Stimulated activated CD4-positive, alpha-beta T cell treated with anti-CD3 and anti-CD28 coated beads, Interleukin-15, amount 100 ng/mL, for 48 hours (primary cell): ENCODE measurements around the gene RNF157.
"Not testable (repeated sequence)": the region's sequence is repeated elsewhere in the genome, so short reads cannot be mapped to it uniquely, and the experiment has no call there.

ENCODE experiments used
- DNase-seq, 2 donors: peaks; one replicate each; pipeline ENCODE4 v3.0.0-alpha.2; 2020; ENCODE audit warnings: low read depth in 2 of 2

RNF157 gene

DNA sequence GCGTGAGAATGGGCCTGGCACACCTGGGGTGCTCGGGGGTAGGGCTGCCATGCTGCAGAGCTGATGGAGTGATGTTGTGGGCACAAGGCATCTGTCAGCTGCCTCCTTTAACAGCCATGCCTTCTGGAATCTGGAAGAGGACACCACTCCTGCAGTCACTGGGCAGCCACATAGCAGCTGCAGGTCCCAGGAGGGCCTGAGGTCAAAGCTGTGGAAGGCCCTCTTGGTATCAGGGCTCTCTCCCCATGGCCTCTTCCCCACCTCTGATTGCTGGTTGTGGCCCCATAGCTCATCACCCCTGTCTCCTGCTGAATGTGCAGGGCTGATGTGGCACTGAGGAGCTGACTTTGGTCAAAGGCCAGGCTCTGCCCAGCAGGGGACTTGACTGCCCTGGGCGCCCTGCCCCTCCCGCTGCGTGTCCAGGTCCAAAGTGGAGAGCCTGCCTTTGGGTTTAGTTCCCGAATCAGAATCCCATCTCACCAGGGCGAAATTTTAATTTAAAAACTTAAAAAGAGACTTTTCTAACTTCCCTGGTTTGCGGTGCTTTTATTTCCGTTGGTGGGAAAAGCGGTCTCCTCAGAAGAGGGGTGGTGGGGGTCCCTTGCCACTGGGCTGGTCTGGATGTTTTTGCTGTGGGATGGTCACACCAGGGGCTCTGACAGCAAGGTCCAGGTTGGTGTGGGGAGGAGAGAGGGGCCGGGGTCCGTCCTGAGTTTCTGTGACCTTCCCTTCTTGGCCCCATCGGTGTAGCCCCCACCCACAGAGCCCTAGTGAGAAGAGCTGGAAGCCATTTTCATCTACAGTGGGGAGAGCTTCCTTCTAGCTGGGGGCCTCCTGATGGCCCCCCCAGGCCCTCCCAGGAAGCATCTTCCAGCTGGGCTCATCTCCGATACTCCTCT lies 30.7 kb upstream of the RNF157 start:
- DNase-seq = no peak

- no peak for DNase-seq
Measured at GRCh38 chr17:76270127-76270592, 29.9 kb upstream of the RNF157 start.

DNA sequence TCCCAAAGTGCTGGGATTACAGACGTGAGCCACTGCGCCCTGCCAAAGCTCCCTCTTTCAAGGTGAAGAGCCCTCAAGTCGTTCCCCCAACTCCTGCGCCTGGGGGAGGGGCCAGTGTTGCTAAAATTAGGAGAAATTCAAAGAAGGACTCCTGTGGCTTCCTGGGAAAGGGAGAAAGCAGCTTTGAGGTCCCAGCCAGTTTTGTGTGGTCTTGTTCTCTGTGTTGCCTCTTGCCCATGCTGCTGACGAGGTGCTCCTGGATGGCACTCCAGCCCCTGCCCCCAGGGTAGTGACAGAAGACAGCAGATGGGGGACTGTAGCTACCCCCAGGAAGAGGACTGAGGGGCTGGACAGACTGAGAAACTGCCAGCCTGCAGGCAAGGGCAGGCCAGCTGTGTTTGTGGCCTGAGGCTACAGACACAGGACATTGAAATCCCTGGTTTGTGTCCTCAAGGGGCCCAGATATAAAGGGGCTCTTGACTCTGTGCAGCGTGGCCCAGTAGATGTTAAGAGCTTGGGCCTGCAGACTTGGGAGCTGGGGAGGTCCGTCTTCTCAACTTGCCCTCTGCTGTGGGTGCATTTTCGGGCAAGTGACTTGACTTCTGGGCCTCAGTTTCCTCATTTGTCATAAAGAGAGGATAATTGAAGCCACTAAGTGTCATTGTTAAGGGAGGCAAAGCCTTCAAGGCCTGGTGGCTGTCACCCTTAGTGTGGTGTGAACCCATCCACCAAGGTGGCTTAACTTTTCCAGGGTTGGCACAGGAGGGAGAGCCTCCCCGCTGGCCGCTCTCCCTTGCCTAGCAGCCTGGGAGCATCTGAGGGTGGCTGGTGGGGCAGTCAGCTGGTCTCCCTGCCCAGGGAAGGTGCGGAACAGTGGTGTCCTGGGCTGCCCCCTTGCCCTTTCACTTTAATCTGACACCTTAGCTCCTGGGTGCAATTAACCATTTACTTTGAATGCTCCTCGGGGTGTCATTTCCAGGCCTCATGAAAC lies 29.0 kb upstream of the RNF157 start:
- DNase-seq = no peak

DNA sequence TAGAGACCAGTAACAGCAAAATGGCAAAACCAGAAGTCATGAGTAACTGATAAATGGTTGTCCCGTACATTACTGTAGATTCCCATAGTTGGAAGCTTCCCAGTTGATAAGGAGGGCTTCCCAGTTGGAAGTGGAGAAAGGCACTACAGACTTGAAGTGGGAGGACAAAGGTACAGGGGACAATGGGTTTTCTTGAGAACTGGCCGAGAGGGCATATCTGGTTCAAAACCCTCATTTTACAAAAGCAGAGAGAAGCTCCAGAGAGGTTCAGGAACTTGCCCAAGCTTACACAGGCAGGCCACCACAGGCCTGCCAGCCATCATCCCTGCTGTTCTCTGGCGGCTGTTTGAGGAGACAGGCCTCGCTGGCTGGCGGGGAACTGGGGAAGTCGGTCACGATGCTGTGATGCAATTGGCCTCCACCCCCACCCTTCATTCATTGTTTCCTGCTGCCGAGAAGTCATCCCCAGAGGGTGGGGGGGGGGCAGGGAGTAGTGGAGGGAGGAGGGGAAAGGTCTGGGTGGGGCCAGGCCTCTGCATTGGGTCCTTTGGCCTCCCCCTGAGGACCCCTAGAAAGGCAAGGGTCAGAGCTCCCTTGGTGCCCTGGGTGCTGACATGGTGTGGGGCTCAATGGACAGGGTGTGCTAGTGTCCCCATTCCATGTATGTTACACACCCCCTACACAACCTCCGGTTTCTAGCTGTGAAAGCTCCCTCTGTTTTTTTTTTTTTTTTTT lies 27.9 kb upstream of the RNF157 start:
- peak; percentile 79 to 81 for DNase-seq

- not testable (repeated sequence) for DNase-seq
Measured at GRCh38 chr17:76267581-76268001, 27.3 kb upstream of the RNF157 start.

DNA sequence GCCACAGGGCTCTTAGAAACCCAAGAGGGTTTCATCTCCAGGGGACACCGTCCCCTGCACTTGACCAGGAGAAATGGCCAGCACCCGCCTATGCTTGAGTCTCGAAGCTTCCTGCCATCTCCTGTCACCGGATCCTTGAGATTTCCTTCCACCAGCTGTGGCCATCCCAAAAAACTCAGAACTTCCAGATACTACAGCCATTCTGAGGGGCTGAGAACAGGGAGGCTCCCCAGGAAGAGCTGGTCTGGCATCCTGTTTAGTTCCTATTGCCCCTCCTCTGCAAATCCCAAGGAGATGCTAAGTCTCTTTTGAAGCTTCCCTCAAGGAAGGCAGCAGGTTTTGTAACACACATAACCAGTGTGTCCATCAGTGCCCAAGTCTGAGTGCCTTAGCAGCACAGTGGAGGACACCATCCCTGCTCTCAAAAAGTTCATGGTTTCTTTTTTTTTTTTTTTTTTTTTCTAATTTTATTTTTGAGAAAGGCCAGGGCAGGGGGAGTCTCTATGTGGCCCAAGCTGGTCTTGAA lies 26.8 kb upstream of the RNF157 start:
- no peak for DNase-seq

- no peak for DNase-seq
Measured at GRCh38 chr17:76266244-76266938, 26.1 kb upstream of the RNF157 start.

GRCh38 chr17:76265624-76266243 lies 25.4 kb upstream of the RNF157 start:
- DNase-seq = no peak

DNA sequence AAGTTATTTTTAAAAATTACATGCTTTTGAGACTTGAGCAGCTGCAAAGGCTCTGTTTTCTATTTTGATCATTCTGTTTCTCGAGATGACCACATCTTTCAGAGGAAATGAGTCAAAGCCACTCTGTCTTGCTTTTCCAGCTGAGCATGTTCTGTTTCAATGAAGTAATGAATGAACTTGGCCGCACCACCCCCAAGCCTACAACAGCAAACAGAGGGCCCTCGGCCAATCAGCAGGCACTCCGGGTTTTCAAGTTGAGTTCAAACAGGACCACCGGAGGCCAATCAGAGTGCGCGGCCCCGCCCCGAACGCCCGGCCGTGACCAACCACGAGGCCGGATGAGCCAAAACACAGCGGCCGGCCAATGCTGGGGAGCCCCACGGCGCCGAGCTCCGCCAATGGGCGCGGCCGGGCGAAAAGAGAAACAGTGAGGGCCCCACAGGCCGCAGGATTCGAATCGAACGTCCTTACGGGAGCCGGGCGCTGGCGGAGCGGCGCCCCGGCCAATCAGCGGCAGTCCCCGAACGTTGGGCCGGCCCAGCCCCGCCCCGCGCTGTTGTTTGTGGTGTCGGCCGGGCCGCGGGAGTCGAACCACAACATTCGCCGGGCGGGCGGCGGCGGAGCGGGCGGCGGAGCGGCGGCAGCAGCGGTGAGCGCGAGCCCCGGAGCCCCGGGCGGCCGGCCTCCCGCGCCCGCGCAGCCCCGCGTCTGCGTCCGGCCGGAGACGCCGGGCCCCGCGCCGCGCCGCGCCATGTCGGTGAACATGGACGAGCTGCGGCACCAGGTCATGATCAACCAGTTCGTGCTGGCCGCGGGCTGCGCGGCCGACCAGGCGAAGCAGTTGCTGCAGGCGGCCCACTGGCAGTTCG lies 24.7 kb upstream of the RNF157 start, which contains the start of gene UBALD2:
Gene UBALD2 (plus strand): TSS at position 594 of the 869 bp plus-strand sequence. CDS start 158 bp downstream, at position 752.
- DNase-seq = peak; percentile 97 to 99

DNA sequence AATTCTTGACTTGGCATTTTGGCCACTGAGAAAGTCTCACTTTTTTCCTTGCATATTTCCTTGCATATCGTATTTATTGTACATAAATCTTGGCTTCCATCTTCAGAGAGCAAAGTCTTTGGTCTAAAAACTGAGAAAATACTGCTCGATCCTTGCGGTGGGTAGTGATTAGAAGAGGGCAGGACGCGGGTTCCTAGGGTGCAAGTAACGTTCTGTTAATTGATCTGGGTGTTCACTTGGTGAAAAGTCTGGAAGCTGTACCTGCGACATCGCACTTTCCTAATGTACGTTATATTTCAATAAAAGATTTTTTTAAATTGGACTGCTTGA lies 24.1 kb upstream of the RNF157 start:
- no peak for DNase-seq

DNA sequence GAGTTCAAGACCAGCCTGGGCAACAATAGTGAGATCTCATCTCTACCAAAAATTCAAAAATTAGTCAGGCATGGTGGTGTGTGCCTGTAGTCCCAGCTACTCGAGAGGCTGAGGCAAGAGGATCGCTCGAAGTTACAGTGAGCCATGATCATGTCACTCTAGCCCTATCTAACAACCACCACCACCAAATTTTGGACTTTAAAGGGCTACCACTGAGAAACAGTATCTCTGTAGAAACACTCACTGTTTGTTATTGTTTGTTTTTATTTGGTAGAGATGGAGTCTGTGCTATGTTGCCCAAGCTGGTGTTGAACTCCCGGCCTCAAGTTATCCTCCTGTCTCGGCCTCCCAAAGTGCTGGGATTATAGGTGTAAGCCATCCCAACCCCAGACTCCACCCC lies 23.6 kb upstream of the RNF157 start:
- no peak for DNase-seq

DNA sequence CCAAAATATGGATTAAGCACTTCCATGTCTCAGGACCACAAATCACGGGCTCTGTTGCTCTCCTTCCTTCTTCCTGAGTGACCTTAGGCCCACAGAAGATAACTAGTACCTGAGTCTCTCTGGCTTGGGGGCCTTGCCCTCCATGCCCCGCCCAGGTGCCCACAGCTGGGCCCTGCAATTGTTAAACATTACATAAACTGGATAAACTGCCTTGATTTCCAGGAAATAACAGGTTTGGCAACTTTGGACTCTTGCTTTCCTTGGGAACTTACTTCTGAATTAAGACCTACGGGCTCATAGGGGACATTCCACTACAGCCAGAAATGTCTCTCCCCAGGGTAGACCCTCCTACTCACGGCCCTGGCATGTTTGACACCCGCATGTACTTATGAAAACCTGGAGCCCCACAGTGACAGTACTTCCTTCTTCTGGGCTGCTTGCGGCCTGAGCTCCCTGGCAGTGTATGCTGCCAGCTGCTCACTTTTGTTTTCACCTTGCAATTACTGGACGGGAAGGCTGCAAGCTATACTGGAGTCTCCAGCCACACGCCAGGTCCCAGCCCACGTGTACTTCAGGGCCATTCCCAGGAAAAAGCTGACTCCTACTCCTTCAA lies 22.5 kb upstream of the RNF157 start:
- no peak for DNase-seq

GRCh38 chr17:76261421-76262215 lies 21.3 kb upstream of the RNF157 start:
- DNase-seq = no peak

DNA sequence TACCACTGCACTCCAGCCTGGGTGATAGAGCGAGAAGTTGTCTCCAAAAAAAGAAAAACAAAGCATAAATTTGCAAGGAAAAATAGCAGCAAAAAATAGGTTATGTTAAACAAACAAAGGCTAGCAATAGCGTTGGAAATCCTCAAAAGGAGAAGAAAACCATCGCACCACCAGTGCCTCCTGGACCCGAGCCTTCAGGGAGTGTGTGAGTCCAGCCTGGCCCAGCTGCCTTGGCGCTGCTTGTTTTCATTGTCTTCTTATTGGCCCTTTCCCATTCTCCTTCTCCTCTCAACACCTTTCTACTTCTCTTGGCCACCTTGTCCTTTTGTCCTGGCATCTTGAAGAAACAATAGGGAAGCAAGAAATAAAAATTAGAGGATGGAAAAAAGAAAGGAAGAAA lies 20.4 kb upstream of the RNF157 start:
- DNase-seq = no peak

DNA sequence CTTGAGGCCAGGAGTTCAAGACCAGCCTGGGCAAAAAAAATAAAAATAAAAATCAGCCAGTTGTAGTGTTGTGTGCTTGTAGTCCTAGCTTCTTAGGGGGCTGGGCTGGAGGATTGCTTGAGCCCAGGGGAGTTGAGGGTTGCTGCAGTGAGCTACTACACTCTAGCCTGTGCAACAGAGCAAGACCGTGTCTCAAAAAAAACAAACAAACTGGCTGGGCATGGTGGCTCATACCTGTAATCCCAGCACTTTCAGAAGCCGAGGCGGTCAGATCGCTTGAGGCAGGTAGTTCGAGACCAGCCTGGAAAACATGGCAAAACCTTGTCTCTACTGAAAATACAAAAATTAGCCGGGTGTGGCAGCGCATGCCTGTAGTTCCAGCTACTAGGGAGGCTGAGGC lies 19.9 kb upstream of the RNF157 start:
- DNase-seq = no peak

DNA sequence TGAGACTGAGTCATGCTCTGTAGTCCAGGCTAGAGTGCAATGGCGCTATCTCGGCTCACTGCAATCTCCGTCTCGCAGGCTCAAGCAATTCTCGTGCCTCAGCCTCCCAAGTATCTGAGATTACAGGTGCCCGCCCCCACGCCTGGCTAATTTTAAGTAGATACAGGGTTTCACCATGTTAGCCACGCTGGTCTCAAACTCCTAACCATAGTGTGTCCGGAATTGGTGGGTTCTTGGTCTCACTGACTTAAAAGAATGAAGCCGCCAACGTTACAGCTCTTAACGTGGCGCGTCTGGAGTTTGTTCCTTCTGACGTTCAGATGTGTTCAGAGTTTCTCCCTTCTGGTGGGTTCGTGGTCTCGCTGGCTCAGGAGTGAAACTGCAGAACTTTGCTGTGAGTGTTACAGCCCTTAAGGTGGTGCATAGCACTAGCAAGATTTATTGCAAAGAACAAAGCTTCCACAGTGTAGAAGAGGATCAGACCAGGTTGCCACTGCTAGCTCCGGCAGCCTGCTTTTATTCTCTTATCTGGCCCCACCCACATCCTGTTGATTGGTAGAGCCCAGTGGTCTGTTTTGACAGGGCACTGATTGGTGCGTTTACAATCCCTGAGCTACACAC lies 16.2 kb upstream of the RNF157 start:
- not testable (repeated sequence) for DNase-seq

- no peak for DNase-seq
Measured at GRCh38 chr17:76255801-76256429, 15.6 kb upstream of the RNF157 start.
